ENCODE results near the gene C18orf63. TPM values are rescaled to one million over a fixed set of nuclear protein-coding genes. Genes with fewer than 3 reads are reported as not detected.

Gene C18orf63
- total RNA-seq, 1 experiment from 2014 or later, result not detected

GRCh38 chr18:74274700-74275099 is 40.9 kb upstream of the C18orf63 start:
- ATAC-seq (no peak), DNase-seq (ENCODE audit: low read depth, low spot score) (no peak)
- no TSS peak for BruUV-seq (replicated peaks)
- Histone ChIP-seq H3K4me3 (ENCODE audit: low read depth in 2 of 2, low read length in 2 of 2) (no peak overlapping the region), H3K27ac (ENCODE audit: low read length) (no peak overlapping the region), H3K27me3 (ENCODE audit: control insufficient read depth, insufficient read depth, low read length) (no peaks in the 10 kb centered on the region), H3K9me3 (ENCODE audit: control insufficient read depth, insufficient read depth, low read depth, low read length) (no peaks in the 10 kb centered on the region), H3K4me1 (ENCODE audit: control insufficient read depth, insufficient read depth, low read length) (no peaks in the 10 kb centered on the region), H3K36me3 (ENCODE audit: control insufficient read depth, insufficient read depth, low read length) (no peaks in the 10 kb centered on the region)
- intact Hi-C loops (cut with micrococcal nuclease; ENCODE audit: unreplicated experiment), result no loop called here
- ChIA-PET POLR2A (no interaction called here), CTCF (no interaction called here)
- no peak for TF ChIP-seq POLR2AphosphoS5 (IDR thresholded peaks at IDR 0.05; ENCODE audit: low read depth, low read length)
- in situ Hi-C loops (cut with HindIII; ENCODE audit: low pct_unique_long_range_greater_than_20kb, low sequenced_read_pairs), result no loop called here

GRCh38 chr18:74275736-74276135 is 39.9 kb upstream of the C18orf63 start:
- DNase-seq (ENCODE audit: low read depth, low spot score) (no peak), ATAC-seq (no peak)
- H3K4me1 ChIP-seq (ENCODE audit: control insufficient read depth, insufficient read depth, low read length), result no peaks in the 10 kb centered on the region
- no peak for TF ChIP-seq REST (IDR thresholded peaks at IDR 0.05; ENCODE audit: insufficient read depth in 1 of 2, low read depth in 2 of 2, low read length in 1 of 2)
- TF ChIP-seq CTCF (IDR thresholded peaks at IDR 0.05), result no peak
- TF ChIP-seq TCF7L2 (IDR thresholded peaks at IDR 0.05; ENCODE audit: low read depth, low read length), result no peak
- TF ChIP-seq SIN3A (IDR thresholded peaks at IDR 0.05; ENCODE audit: borderline replicate concordance, insufficient read depth, low read depth, low read length), result no peak
- TF ChIP-seq POLR2AphosphoS5 (IDR thresholded peaks at IDR 0.05; ENCODE audit: low read depth, low read length), result no peak
- no peaks in the 10 kb centered on the region for H3K36me3 ChIP-seq (ENCODE audit: control insufficient read depth, insufficient read depth, low read length)
- no peak overlapping the region for H3K4me3 ChIP-seq (ENCODE audit: low read depth in 2 of 2, low read length in 2 of 2)
- H3K9me3 ChIP-seq (ENCODE audit: control insufficient read depth, insufficient read depth, low read depth, low read length), result no peaks in the 10 kb centered on the region
- in situ Hi-C loops (cut with HindIII; ENCODE audit: low pct_unique_long_range_greater_than_20kb, low sequenced_read_pairs) (no loop called here), intact Hi-C loops (cut with micrococcal nuclease; ENCODE audit: unreplicated experiment) (no loop called here)
- H3K27ac ChIP-seq (ENCODE audit: low read length), result no peak overlapping the region
- POLR2A ChIA-PET, result no interaction called here
- no TSS peak for BruUV-seq (replicated peaks)
- CTCF ChIA-PET, result no interaction called here
- H3K27me3 ChIP-seq (ENCODE audit: control insufficient read depth, insufficient read depth, low read length), result no peaks in the 10 kb centered on the region

GRCh38 chr18:74276609-74277008 is 39.0 kb upstream of the C18orf63 start:
- Histone ChIP-seq H3K36me3 (ENCODE audit: control insufficient read depth, insufficient read depth, low read length) (no peaks in the 10 kb centered on the region), H3K27ac (ENCODE audit: low read length) (no peak overlapping the region), H3K4me3 (ENCODE audit: low read depth in 2 of 2, low read length in 2 of 2) (no peak overlapping the region), H3K9me3 (ENCODE audit: control insufficient read depth, insufficient read depth, low read depth, low read length) (no peaks in the 10 kb centered on the region), H3K4me1 (ENCODE audit: control insufficient read depth, insufficient read depth, low read length) (no peaks in the 10 kb centered on the region), H3K27me3 (ENCODE audit: control insufficient read depth, insufficient read depth, low read length) (no peaks in the 10 kb centered on the region)
- POLR2A ChIA-PET, result no interaction called here
- TF ChIP-seq POLR2AphosphoS5 (IDR thresholded peaks at IDR 0.05; ENCODE audit: low read depth, low read length) (no peak), SIN3A (IDR thresholded peaks at IDR 0.05; ENCODE audit: borderline replicate concordance, insufficient read depth, low read depth, low read length) (no peak), TCF7L2 (IDR thresholded peaks at IDR 0.05; ENCODE audit: low read depth, low read length) (no peak), REST (IDR thresholded peaks at IDR 0.05; ENCODE audit: insufficient read depth in 1 of 2, low read depth in 2 of 2, low read length in 1 of 2) (no peak), CTCF (IDR thresholded peaks at IDR 0.05) (no peak)
- CTCF ChIA-PET, result no interaction called here
- DNase-seq (ENCODE audit: low read depth, low spot score) (no peak), ATAC-seq (no peak)
- BruUV-seq (replicated peaks), result no TSS peak
- in situ Hi-C loops (cut with HindIII; ENCODE audit: low pct_unique_long_range_greater_than_20kb, low sequenced_read_pairs) (no loop called here), intact Hi-C loops (cut with micrococcal nuclease; ENCODE audit: unreplicated experiment) (no loop called here)

Measured in Panc1 (cell line).